ENCODE data around the gene IL17REL. TPM values are rescaled to one million over a fixed set of nuclear protein-coding genes. Genes with fewer than 3 reads are reported as not detected.

Gene IL17REL
- total RNA-seq (2014; rRNA removed; shearing (Covaris generic)): not detected in 2 replicates
- not detected in 2 replicates for polyA plus RNA-seq (2014; cell fraction: nucleus; rRNA removed)

- no peak for DNase-seq (ENCODE audit: extremely low read depth, low read depth)
Observed at GRCh38 chr22:50012211-50013181, at the start of gene IL17REL. TSS of gene IL17REL (minus strand) at chr22:50012765. CDS start at chr22:50012646, 119 bp downstream.

- no peak for DNase-seq (ENCODE audit: extremely low read depth, low read depth)
Observed at GRCh38 chr22:50061824-50062355, 49.3 kb upstream of the IL17REL start.

- no peak for DNase-seq (ENCODE audit: extremely low read depth, low read depth)
Observed at GRCh38 chr22:50061141-50061823, 48.7 kb upstream of the IL17REL start.

- no peak for DNase-seq (ENCODE audit: extremely low read depth, low read depth)
Observed at GRCh38 chr22:50060441-50061140, 48.0 kb upstream of the IL17REL start.

- no peak for DNase-seq (ENCODE audit: extremely low read depth, low read depth)
Observed at GRCh38 chr22:50059881-50060262, 47.3 kb upstream of the IL17REL start.

GRCh38 chr22:50058906-50059880, 46.6 kb upstream of the IL17REL start:
- peak; percentile 1 for DNase-seq (ENCODE audit: extremely low read depth, low read depth)

GRCh38 chr22:50058061-50058905, 45.7 kb upstream of the IL17REL start, which contains the start of gene TTLL8:
TSS of gene TTLL8 (minus strand) at chr22:50058298.
- no peak for DNase-seq (ENCODE audit: extremely low read depth, low read depth)

GRCh38 chr22:50057278-50058060, 44.9 kb upstream of the IL17REL start:
- DNase-seq (ENCODE audit: extremely low read depth, low read depth): no peak

GRCh38 chr22:50056214-50056972, 43.8 kb upstream of the IL17REL start:
- DNase-seq (ENCODE audit: extremely low read depth, low read depth): no peak

- no peak for DNase-seq (ENCODE audit: extremely low read depth, low read depth)
Observed at GRCh38 chr22:50053861-50054260, 41.3 kb upstream of the IL17REL start.

- no peak for DNase-seq (ENCODE audit: extremely low read depth, low read depth)
Observed at GRCh38 chr22:50051930-50052329, 39.4 kb upstream of the IL17REL start.

GRCh38 chr22:50049299-50050195, 37.0 kb upstream of the IL17REL start:
- no peak for DNase-seq (ENCODE audit: extremely low read depth, low read depth)

- no peak for DNase-seq (ENCODE audit: extremely low read depth, low read depth)
Observed at GRCh38 chr22:50048836-50049235, 36.3 kb upstream of the IL17REL start.

- DNase-seq (ENCODE audit: extremely low read depth, low read depth): no peak
Observed at GRCh38 chr22:50048061-50048765, 35.6 kb upstream of the IL17REL start.

GRCh38 chr22:50047346-50047745, 34.8 kb upstream of the IL17REL start:
- DNase-seq (ENCODE audit: extremely low read depth, low read depth): no peak

Data from NCI-H460 (cell line).